Measurements from ENCODE around the gene UBR1.

DNA sequence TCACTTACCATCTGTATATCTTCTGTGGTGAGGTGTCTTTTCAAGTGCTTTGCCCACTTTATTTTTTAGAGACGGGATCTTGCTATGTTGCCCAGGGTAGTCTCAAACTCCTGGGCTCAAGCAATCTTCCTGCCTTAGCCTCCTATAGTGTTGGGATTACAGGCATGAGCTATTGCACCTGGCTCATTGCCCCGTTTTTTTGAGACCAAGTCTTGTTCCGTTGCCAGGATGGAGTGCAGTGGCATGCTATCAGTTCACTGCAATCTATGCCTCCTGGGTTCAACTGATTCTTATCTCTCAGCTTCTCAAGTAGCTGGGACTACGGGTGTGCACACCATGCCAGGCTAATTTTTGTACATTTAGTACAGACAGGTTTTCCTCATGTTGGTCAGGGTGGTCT lies 132.7 kb downstream of the UBR1 start:
- TF ChIP-seq EZH2 (IDR thresholded peaks at IDR 0.05; ENCODE audit: low read length, missing control alignments), result no peak
- TF ChIP-seq, protein P1, sequence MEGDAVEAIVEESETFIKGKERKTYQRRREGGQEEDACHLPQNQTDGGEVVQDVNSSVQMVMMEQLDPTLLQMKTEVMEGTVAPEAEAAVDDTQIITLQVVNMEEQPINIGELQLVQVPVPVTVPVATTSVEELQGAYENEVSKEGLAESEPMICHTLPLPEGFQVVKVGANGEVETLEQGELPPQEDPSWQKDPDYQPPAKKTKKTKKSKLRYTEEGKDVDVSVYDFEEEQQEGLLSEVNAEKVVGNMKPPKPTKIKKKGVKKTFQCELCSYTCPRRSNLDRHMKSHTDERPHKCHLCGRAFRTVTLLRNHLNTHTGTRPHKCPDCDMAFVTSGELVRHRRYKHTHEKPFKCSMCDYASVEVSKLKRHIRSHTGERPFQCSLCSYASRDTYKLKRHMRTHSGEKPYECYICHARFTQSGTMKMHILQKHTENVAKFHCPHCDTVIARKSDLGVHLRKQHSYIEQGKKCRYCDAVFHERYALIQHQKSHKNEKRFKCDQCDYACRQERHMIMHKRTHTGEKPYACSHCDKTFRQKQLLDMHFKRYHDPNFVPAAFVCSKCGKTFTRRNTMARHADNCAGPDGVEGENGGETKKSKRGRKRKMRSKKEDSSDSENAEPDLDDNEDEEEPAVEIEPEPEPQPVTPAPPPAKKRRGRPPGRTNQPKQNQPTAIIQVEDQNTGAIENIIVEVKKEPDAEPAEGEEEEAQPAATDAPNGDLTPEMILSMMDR (conservative IDR thresholded peaks at IDR 0.05 in 1 of 2, IDR thresholded peaks at IDR 0.05 in 1 of 2; ENCODE audit: low read depth in 1 of 2, low read length in 2 of 2), result no peak
